ENCODE data around the gene ZNF784.

DNA sequence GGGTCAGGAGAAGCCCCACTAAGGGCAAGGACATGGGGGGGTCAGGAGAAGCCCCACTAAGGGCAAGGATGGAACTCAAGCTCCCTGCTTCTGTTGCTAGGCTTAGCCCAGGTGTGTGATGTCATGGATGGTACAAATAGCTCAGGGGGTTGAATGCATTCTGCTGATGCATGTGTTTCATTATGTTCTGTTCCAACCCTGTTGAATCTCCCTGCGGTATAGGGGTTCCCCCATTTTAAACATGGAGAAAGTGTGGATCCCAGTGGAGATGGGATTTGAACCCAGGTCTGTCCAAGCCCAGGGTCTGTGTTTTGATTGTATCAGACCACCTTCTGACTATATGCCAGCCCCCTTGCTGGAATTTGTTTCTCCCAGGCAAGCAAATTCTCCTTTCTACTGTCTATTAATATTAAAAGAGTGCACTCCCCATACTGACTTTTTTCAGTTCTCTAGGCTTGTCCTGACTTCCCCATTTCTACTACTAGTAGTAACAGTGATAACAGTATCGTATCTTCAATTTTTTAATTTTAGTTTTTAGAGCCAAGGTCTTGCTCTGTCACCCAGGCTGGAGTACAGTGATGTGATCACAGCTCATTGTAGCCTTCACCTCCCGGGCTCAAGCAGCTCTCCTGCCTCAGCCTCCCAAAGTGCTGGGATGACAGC is 12.3 kb downstream of the ZNF784 start:
- TF ChIP-seq, protein P1, sequence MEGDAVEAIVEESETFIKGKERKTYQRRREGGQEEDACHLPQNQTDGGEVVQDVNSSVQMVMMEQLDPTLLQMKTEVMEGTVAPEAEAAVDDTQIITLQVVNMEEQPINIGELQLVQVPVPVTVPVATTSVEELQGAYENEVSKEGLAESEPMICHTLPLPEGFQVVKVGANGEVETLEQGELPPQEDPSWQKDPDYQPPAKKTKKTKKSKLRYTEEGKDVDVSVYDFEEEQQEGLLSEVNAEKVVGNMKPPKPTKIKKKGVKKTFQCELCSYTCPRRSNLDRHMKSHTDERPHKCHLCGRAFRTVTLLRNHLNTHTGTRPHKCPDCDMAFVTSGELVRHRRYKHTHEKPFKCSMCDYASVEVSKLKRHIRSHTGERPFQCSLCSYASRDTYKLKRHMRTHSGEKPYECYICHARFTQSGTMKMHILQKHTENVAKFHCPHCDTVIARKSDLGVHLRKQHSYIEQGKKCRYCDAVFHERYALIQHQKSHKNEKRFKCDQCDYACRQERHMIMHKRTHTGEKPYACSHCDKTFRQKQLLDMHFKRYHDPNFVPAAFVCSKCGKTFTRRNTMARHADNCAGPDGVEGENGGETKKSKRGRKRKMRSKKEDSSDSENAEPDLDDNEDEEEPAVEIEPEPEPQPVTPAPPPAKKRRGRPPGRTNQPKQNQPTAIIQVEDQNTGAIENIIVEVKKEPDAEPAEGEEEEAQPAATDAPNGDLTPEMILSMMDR (IDR thresholded peaks at IDR 0.05; ENCODE audit: low read depth, low read length) = no peak
- TF ChIP-seq EZH2phosphoT487 (IDR thresholded peaks at IDR 0.05; ENCODE audit: low read depth) = no peak
